Endothelial cell (in vitro differentiated cells): Measurements from ENCODE around the gene PLOD3. TPM values are rescaled to one million over a fixed set of nuclear protein-coding genes. Genes with fewer than 3 reads are reported as not detected.
A peak's percentile ranks its signal among the peaks of the same experiment; 100 is the strongest.

ENCODE experiments used
- DNase-seq: peaks from one replicate; pipeline ENCODE4 v3.0.0; 2021; ENCODE audit warnings: low spot score
- H3K27ac Mint-ChIP-seq: one replicate; pipeline ENCODE4 v1.8.0; 2021; ENCODE audit warnings: mixed read lengths, inconsistent platforms; ENCODE audit not compliant: unreplicated experiment
- H3K27me3 Mint-ChIP-seq: one replicate; pipeline ENCODE4 v1.8.0; 2021; ENCODE audit warnings: mild to moderate bottlenecking, moderate library complexity, mixed read lengths, inconsistent platforms; ENCODE audit not compliant: unreplicated experiment
- H3K36me3 Mint-ChIP-seq: one replicate; pipeline ENCODE4 v1.8.0; 2021; ENCODE audit warnings: mild to moderate bottlenecking, low read depth, mixed read lengths, inconsistent platforms; ENCODE audit not compliant: unreplicated experiment
- H3K4me1 Mint-ChIP-seq: one replicate; pipeline ENCODE4 v1.8.0; 2021; ENCODE audit warnings: mild to moderate bottlenecking, mixed read lengths, inconsistent platforms; ENCODE audit not compliant: unreplicated experiment
- H3K4me3 Mint-ChIP-seq: one replicate; pipeline ENCODE4 v1.8.0; 2021; ENCODE audit warnings: mild to moderate bottlenecking, mixed read lengths, inconsistent platforms; ENCODE audit not compliant: unreplicated experiment
- H3K9me3 Mint-ChIP-seq: one replicate; pipeline ENCODE4 v1.8.0; 2021; ENCODE audit warnings: mixed read lengths, inconsistent platforms; ENCODE audit not compliant: unreplicated experiment
- CTCF ChIP-seq: fragments of 200-600 bp; sonication (generic); IDR thresholded peaks from one replicate; pipeline ENCODE4 v1.5.0; 2021; ENCODE audit warnings: antibody characterized with exemption; ENCODE audit not compliant: unreplicated experiment
- total RNA-seq: library from RNA; stranded (reverse); fragmentation: NEBNext Ultra II Directional; extraction: Animal tissue kit (Norgen Biotek cat#: 25700); gene quantifications from one replicate; pipeline ENCODE4 v1.2.1, GENCODE V29; 2021; ENCODE audit not compliant: unreplicated experiment

Gene PLOD3
- total RNA-seq, 1 donor from 2014 or later, result 73.0 TPM

DNA sequence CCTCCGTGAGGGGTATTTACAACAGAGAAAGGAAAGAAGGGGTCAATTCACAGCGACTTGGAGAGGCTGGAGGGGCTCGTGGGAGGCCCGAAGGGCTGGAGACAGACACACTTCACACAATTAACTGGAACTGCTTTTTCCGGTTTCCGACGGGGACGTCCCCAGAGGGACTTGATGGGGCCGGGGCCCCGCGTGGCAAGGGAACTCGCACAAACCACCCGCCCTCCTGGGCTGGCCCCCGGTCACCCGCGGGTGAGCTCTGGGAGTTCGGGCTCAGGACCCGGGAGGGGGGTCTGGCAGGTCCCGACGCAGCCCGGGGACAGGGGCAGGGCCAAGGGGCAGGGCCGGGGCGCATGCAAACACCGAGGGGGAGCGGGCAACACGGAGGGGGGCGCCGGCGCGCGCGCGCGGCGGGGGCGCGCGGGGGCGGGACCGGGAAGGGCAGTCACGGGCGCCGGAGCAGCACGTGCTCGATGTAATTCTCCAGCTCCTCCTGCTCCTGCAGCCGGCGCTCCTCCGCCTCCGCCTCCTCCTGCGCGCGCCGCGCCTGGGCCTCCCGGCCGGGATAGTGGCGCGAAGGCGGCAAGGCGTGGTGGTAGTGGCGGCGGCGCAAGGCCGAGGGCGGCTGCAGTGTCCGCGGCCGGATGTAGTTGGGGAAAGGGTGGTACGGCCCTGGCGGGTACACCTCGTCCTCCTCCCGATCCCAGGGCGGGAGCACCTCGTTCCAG lies 54.7 kb downstream of the PLOD3 start:
- TF ChIP-seq CTCF, result no peak
- DNase-seq, result peak; percentile 42
- Mint-ChIP-seq H3K9me3 (no peaks in the 10 kb centered on the region), H3K27me3 (peaks cover 26% of the 10 kb centered on the region), H3K27ac (peak overlapping the region; percentile 67), H3K36me3 (peaks cover 11% of the 10 kb centered on the region), H3K4me3 (no peak overlapping the region), H3K4me1 (peaks cover 15% of the 10 kb centered on the region)

- H3K36me3 Mint-ChIP-seq, result peaks cover 12% of the 10 kb centered on the region
- no peak for TF ChIP-seq CTCF
- H3K27me3 Mint-ChIP-seq, result peaks cover 22% of the 10 kb centered on the region
- DNase-seq, result no peak
- H3K4me1 Mint-ChIP-seq, result peaks cover 15% of the 10 kb centered on the region
- H3K9me3 Mint-ChIP-seq, result no peaks in the 10 kb centered on the region
- H3K4me3 Mint-ChIP-seq, result no peak overlapping the region
- no peak overlapping the region for H3K27ac Mint-ChIP-seq
Observed at GRCh38 chr7:101161692-101162471, 55.5 kb downstream of the PLOD3 start.

DNA sequence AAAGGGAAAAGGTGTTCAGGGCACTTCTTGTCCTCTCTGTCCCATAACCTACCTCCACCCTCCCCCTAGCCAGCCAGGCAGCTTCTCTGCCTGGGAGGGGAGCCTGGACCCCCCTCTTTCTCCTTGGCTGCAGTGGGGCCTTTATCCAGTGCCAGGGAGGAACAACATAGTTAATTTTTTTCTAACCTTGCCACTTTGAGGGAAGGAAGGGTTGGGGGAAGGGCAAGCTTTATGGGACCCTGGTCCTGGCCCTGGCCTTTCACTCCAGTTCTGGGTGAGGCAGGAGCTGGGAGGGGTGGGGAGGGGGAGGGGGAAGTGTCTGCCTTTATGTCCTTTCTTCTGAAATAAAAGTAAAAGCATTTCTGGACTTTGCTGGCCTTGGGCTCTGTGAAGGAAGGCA lies 56.5 kb downstream of the PLOD3 start:
- H3K4me1 Mint-ChIP-seq, result peaks cover 12% of the 10 kb centered on the region
- DNase-seq, result no peak
- peaks cover 14% of the 10 kb centered on the region for H3K36me3 Mint-ChIP-seq
- no peak for TF ChIP-seq CTCF
- H3K4me3 Mint-ChIP-seq, result no peak overlapping the region
- H3K9me3 Mint-ChIP-seq, result no peaks in the 10 kb centered on the region
- peaks cover 16% of the 10 kb centered on the region for H3K27me3 Mint-ChIP-seq
- no peak overlapping the region for H3K27ac Mint-ChIP-seq

- H3K4me3 Mint-ChIP-seq, result no peak overlapping the region
- TF ChIP-seq CTCF, result no peak
- H3K9me3 Mint-ChIP-seq, result no peaks in the 10 kb centered on the region
- H3K27ac Mint-ChIP-seq, result no peak overlapping the region
- peaks cover 10% of the 10 kb centered on the region for H3K4me1 Mint-ChIP-seq
- DNase-seq, result no peak
- H3K27me3 Mint-ChIP-seq, result peaks cover 15% of the 10 kb centered on the region
- peaks cover 14% of the 10 kb centered on the region for H3K36me3 Mint-ChIP-seq
Observed at GRCh38 chr7:101159696-101160674, 57.4 kb downstream of the PLOD3 start.
